RCC 7860 (cell line): ENCODE data around the gene FAM228A.
"Not testable (repeated sequence)": the region's sequence is repeated elsewhere in the genome, so short reads cannot be mapped to it uniquely, and the experiment has no call there.

Experiments
- DNase-seq: peaks from one replicate; pipeline ENCODE4 v3.0.0-alpha.2; 2015; ENCODE audit warnings: low spot score
- FAIRE-seq: peaks from 2 replicates; lab custom pipeline; 2012; peaks lifted over from hg19 to GRCh38; lab: Jason Lieb, UNC

FAM228A gene

GRCh38 chr2:24174851-24175277, at the start of gene FAM228A:
FAM228A (plus strand) TSS chr2:24175053; CDS start chr2:24175481, 428 bp downstream.
- FAIRE-seq (no peak), DNase-seq (no peak)

DNA sequence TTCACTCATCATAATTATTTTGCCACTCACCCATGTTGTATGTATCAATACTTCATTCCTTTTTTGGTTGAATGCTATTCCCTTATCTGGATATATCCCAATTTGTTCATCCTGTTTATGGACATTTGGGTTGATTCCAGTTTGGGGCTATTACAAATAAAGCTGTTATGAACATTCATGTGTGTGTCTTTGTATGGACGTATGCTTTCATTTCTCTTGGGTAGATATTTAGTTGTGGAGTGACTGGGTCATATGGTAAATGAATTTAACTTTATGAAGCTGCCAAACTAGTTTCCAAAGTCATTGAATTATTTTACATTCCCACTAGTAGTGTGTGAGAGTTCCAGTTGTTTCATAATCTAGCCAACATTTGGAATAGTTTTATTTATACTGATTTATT, 48.9 kb upstream of the FAM228A start:
- no peak for DNase-seq
- FAIRE-seq = no peak

GRCh38 chr2:24132543-24132942, 42.3 kb upstream of the FAM228A start:
- FAIRE-seq = no peak

DNA sequence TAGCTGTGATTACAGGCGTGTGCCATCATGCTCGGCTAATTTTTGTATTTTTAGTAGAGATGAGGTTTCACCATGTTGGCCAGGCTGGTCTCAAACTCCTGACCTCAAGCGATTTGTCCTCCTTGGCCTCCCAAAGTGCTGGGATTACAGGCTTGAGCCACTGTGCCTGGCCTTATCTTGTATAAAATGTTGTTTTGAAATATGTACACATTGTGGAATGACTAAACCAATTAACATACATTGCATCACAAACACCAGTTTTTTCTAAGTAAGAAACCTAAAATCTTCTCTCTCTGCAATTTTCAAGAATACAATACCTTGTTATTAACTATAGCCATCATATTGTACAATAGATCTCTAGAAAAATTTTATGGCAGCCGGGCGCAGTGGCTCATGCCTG, 34.5 kb upstream of the FAM228A start:
- not testable (repeated sequence) for FAIRE-seq, DNase-seq

More at GRCh38 chr2:24132543-24132942, 42.3 kb upstream of the FAM228A start:
- no peak for DNase-seq

DNA sequence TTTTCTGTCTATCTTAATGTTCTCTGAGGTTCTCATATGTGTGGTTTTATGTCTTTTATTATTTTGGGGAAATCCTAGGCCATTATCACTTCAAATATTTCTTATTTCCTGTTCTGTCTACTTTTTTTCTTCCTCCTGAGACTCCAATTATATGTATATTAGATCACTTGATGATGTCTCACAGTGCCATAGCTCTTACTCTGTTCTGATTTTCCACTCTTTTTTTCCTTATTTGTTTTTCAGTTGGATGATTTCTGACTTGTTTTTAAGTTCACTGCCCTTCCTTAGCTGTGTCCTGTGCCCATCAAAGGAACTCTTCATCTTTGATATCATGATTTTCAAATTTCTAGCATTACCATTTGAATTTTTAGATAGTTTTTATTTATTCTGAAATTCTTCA, 27.5 kb upstream of the FAM228A start:
- FAIRE-seq = no peak
- DNase-seq = no peak

DNA sequence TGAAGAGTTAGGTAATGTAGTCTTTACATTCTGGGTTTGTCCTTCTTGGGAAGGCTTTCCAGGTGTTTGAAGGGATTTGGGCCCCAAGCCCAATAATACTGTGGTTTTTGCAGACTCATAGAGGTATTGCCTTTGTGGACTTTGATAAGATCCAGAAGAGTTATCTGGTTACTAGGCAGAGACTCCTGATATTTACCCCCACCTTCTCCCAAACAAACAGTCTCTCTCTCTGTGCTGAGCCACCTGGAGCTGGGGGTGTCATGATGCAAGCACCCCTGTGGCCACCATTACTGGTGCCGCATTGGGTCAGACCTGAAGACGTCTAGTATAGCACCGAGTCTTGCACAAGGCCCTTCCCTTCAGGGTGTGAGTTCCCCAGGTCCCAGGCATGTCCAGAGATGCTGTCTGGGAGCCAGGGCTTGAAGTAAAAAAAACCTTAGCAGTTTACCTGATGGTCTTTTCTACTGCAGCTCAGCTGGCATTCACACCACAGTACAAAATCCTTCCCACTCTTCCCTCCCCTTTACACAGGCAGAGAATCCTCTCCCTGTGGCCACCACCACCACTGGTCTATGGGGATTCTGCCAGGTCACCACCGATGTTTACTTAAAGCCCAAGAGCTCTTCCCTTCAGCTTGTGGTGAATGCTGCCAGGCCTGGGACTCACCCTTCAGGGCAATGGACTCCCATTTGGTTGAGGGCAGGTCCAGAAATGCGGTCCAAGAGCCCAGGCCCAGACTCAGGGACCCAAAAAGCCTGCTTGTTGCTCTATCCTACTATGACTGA, 22.2 kb upstream of the FAM228A start:
- no peak for DNase-seq
- no peak for FAIRE-seq

DNA sequence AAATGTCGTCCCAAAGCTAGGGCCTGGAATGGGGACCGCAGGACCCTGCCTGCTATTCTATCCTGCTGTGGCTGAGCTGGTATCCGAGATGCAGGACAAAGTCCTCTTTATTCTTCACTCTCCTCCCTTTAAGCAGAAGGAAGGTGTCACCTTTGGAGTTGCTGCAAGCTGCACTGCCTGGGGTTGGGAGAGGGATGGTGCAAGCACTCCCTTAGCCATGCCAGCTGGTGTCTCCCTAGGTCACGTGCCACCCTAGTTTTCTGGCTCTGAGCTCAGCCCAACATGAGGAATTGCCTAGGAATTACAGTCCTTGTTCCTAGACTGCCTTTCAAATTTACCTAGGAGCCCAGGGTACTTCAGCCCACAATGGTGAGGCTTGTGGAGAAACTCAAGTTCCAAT, 21.4 kb upstream of the FAM228A start:
- DNase-seq = no peak
- no peak for FAIRE-seq

- no peak for DNase-seq
- no peak for FAIRE-seq
Observed at GRCh38 chr2:24158131-24158530, 16.7 kb upstream of the FAM228A start.

- FAIRE-seq (no peak), DNase-seq (no peak)
Observed at GRCh38 chr2:24159708-24160107, 15.1 kb upstream of the FAM228A start.

- no peak for FAIRE-seq
- no peak for DNase-seq
Observed at GRCh38 chr2:24160761-24161160, 14.1 kb upstream of the FAM228A start.

GRCh38 chr2:24162494-24162893, 12.4 kb upstream of the FAM228A start:
- no peak for DNase-seq
- FAIRE-seq = no peak

DNA sequence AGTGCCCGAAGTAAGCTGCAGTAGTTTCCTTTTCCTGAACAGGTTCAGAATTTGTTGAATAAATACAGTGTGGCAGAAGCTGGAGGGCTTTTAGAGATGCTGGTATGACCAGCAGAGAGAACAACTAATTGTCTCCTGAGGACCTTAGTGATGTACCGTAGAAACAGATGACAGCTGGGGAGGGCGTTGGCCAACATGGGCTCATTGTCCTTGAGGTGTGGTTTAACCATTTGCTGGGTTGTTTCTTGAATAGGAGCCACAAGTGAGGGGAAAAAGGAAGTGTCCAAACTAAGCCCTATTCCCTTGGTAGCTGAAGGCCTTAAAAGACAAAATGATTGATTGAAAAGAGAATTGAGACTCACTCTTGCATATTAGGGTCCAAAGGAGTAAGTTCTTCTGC, 11.7 kb upstream of the FAM228A start:
- no peak for DNase-seq
- FAIRE-seq = no peak

DNA sequence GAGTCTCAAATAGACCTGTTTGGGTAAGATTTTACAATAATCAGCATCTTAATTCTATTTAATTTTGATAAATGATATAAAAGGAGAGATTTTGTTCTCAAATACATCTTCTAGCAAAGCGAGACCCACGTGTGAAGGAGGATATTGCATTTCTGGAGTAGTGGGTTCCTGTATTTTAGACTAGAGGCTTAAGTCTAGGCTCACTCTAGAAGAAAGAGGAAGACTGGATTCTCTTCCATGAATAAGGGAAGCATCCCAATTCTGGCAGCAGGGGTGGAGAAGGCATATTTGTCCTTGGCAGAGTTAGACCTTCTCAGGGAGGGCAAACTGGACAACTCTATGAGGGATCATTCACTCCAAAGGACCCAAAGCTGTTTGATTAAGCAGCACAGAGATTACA, 11.3 kb upstream of the FAM228A start:
- no peak for FAIRE-seq

DNA sequence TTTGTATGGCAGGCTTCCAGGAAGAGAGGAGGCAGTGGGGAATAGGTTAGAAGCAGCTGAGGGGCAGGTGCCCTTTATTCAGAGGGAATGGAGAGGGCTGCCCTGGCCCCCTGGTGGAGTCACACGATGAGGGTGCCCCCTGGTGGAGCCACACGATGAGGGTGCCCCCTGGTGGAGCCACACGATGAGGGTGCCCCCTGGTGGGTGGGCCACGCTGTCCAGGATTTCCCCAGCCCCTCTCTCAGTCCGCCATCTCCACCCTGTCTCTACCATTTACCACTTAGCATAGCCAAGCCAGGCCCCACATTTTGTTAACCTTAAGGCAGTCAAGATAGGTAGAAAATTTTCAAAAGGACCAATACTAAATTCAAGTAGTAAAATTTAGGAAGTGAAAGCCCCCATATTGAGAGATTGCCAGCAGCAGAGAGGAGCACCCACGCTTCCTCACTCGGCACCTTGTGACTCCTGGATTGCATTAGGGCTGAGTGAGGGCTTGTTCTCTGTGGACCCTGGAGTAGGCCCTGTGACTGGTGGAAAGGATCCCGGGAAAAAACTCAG, 10.4 kb upstream of the FAM228A start:
- no peak for FAIRE-seq
- DNase-seq = no peak

More for the DNA sequence above, 11.3 kb upstream of the FAM228A start:
- DNase-seq = no peak

- DNase-seq = no peak
- no peak for FAIRE-seq
Observed at GRCh38 chr2:24169023-24169422, 5.8 kb upstream of the FAM228A start.

DNA sequence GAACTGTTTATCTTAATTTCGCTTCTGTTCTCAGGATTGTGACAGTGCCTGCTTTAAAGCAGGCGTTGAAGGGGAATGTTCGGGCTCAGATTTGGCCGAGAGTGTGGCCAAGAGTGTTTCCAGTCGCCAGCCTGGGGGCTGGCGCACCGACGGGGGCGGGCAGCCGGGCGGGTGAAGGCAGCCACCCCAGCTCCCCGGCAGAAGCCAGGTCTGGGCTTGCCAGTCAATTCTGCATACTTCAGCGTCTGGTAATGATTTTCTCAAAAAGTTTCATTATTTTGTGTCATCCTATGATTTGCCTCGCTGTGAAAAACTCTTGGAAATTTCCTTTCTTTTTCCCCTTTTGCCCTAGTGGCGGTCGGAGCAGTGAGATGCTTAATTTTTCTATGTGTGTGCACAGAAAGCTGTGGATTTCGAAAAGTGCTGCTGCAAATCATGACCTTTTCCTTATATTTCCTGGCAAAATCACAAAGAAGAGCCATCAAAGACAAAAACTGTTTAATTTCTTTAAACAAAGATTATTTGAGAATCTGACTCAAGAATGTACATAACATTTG, 856 bp downstream of the FAM228A start:
- FAIRE-seq (no peak), DNase-seq (no peak)

DNA sequence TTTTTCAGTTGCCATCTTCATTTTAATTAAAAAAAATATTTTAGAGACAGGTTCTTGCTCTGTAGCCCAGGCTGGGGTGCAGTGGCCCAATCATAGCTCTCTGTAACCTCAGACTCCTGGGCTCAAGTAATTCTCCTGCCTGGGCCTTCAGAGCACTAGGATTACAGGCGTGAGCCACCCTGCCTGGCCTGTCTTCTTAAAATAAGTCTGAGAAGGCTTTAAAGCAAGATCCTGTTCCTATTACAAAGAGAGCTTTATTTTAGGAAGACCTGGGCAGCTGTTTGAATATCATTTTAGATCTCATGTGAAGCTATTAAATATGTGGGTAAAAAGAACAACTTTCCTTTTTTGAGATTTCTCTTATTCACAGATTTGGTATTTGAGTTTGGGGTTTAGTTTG, 1.5 kb downstream of the FAM228A start:
- FAIRE-seq = no peak
- DNase-seq = no peak

- DNase-seq (no peak), FAIRE-seq (no peak)
Observed at GRCh38 chr2:24179683-24180082, 4.8 kb downstream of the FAM228A start.

GRCh38 chr2:24181849-24182248, 7.0 kb downstream of the FAM228A start:
- DNase-seq (peak; percentile 72), FAIRE-seq (peak; percentile 33)

DNA sequence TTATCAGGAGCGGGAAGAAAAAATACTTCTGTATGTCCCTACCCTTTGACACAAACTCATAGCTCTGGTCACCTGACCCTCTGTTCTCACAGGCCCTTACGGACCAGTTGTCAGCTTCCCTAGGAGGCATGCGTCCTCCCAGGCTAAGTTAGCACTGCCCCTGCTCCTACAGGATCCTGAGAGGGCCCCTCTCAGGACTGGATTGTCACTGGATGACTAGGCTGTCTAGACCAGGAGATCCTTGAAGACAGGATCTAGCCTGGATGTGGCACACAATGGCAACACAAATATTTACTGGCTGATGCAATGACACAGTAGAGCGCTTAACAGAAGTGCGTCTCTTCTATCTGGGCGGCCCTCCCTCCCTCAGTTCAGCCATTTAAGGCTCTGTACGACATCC, 7.7 kb downstream of the FAM228A start:
- DNase-seq (no peak), FAIRE-seq (no peak)

- DNase-seq = no peak
- FAIRE-seq = no peak
Observed at GRCh38 chr2:24183366-24184069, 8.7 kb downstream of the FAM228A start.

- no peak for FAIRE-seq
Observed at GRCh38 chr2:24189551-24189950, 14.7 kb downstream of the FAM228A start.

More at GRCh38 chr2:24189551-24189950, 14.7 kb downstream of the FAM228A start:
- DNase-seq = no peak
